OCI-LY1 (cell line): ENCODE measurements around the gene KRTAP10-4.
"Not testable (repeated sequence)": the region's sequence is repeated elsewhere in the genome, so short reads cannot be mapped to it uniquely, and the experiment has no call there.

Source experiments
- CTCF ChIP-seq: fragments of 200-600 bp; sonication (generic), shearing (Covaris generic); IDR thresholded peaks from 2 replicates; pipeline ENCODE4 v1.5.1; 2017; ENCODE audit warnings: mild to moderate bottlenecking, antibody characterized with exemption, low read length, moderate library complexity, mixed read lengths
- EZH2 ChIP-seq: fragments of 200-600 bp; sonication (generic), shearing (Covaris generic); IDR thresholded peaks from 2 replicates; pipeline ENCODE4 v1.8.0; 2017; ENCODE audit warnings: borderline replicate concordance, mixed run types, mild to moderate bottlenecking, antibody characterized with exemption, low read length, moderate library complexity, mixed read lengths

GRCh38 chr21:44591801-44592130 is 18.2 kb downstream of the KRTAP10-4 start:
- TF ChIP-seq CTCF, EZH2: not testable (repeated sequence)
